Mesothelial cell of epicardium (in vitro differentiated cells): ENCODE results near the gene THBS4. TPM values are rescaled to one million over a fixed set of nuclear protein-coding genes. Genes with fewer than 3 reads are reported as not detected.

Experiments used
- DNase-seq, 2 experiments: peaks; one replicate each; pipeline ENCODE4 v3.0.0; 2021; ENCODE audit warnings: low spot score in 2 of 2; ENCODE audit not compliant: unreplicated experiment in 2 of 2
- H3K27ac Mint-ChIP-seq: 2 replicates; pipeline ENCODE4 v1.8.0; 2021; ENCODE audit warnings: mixed read lengths
- H3K27me3 Mint-ChIP-seq: 2 replicates; pipeline ENCODE4 v1.8.0; 2021; ENCODE audit warnings: low read depth, mixed read lengths
- H3K36me3 Mint-ChIP-seq: 2 replicates; pipeline ENCODE4 v1.8.0; 2021; ENCODE audit warnings: mixed read lengths
- H3K4me1 Mint-ChIP-seq: 2 replicates; pipeline ENCODE4 v1.8.0; 2021; ENCODE audit warnings: mixed read lengths
- H3K4me3 Mint-ChIP-seq: 2 replicates; pipeline ENCODE4 v1.8.0; 2021; ENCODE audit warnings: mild to moderate bottlenecking, moderate library complexity, mixed read lengths
- H3K9me3 Mint-ChIP-seq: 2 replicates; pipeline ENCODE4 v1.8.0; 2021; ENCODE audit warnings: mixed read lengths
- total RNA-seq: library from RNA; stranded (reverse); gene quantifications from 3 replicates; pipeline ENCODE4 v1.2.1, GENCODE V29; 2021
- TF ChIP-seq, protein P1 (sequence below): fragments of 200-600 bp; sonication (generic); IDR thresholded peaks from one replicate; pipeline ENCODE4 v1.5.0; 2021; ENCODE audit warnings: antibody characterized with exemption; ENCODE audit not compliant: unreplicated experiment

THBS4 gene
- total RNA-seq, 1 donor from 2014 or later: 17.3 TPM

DNA sequence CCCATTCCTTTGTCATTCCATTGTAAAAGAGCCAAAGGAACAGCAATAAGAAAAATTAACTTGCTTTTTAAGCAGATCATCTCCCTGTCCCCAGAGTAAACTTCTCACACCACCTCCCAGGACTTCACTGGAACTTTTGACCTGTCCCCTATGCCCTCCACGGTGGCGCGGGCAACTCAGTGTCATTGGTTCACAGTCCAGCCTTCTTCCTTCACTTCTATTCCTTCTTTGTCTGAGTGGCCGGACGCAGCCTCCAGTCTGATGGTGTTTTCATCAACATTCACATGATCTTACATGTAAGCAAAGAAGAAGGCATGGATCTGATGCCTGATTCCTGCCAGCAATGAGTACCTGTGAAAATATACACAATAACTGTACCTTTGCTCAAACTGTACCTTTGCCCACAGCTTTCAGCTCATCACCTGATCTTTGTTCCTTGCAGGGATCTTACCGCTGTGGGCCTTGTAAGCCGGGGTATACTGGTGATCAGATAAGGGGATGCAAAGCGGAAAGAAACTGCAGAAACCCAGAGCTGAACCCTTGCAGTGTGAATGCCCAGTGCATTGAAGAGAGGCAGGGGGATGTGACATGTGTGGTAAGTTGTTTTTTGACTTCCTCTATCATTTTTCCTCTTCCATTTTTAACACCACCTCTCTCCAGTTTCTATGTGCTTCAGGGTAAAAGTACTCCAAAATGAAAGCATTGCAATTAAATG is 32.5 kb downstream of the THBS4 start:
- no peak overlapping the region for H3K4me3 Mint-ChIP-seq
- H3K27ac Mint-ChIP-seq: no peak overlapping the region
- TF ChIP-seq, protein P1, sequence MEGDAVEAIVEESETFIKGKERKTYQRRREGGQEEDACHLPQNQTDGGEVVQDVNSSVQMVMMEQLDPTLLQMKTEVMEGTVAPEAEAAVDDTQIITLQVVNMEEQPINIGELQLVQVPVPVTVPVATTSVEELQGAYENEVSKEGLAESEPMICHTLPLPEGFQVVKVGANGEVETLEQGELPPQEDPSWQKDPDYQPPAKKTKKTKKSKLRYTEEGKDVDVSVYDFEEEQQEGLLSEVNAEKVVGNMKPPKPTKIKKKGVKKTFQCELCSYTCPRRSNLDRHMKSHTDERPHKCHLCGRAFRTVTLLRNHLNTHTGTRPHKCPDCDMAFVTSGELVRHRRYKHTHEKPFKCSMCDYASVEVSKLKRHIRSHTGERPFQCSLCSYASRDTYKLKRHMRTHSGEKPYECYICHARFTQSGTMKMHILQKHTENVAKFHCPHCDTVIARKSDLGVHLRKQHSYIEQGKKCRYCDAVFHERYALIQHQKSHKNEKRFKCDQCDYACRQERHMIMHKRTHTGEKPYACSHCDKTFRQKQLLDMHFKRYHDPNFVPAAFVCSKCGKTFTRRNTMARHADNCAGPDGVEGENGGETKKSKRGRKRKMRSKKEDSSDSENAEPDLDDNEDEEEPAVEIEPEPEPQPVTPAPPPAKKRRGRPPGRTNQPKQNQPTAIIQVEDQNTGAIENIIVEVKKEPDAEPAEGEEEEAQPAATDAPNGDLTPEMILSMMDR: no peak
- peaks cover 51% of the 10 kb centered on the region for H3K4me1 Mint-ChIP-seq
- H3K9me3 Mint-ChIP-seq: no peaks in the 10 kb centered on the region
- no peaks in the 10 kb centered on the region for H3K27me3 Mint-ChIP-seq
- DNase-seq: no peak
- no peaks in the 10 kb centered on the region for H3K36me3 Mint-ChIP-seq

DNA sequence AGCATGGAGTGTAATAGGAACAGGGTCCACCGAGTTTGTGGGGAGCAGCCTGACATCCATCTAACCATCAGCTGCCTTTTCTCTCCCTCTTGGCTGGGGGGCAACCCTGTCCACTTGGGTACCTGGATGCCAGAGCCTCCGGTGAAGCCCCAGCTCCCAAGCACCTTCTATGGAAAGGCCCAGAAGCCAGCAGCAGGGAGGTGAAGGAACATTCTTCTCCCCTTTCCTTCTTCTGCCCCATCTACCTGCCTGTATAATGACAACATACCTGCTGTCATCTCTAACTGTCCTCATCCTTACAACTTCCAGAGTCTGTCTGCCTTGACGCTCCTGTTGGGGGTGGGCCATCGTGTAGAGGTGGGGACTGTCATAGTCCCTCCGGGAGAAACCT is 33.1 kb downstream of the THBS4 start:
- Mint-ChIP-seq H3K36me3 (peaks cover 2% of the 10 kb centered on the region), H3K4me3 (no peak overlapping the region), H3K27ac (no peak overlapping the region), H3K9me3 (no peaks in the 10 kb centered on the region), H3K27me3 (no peaks in the 10 kb centered on the region), H3K4me1 (peaks cover 51% of the 10 kb centered on the region)
- DNase-seq: no peak
- TF ChIP-seq, protein P1: no peak

DNA sequence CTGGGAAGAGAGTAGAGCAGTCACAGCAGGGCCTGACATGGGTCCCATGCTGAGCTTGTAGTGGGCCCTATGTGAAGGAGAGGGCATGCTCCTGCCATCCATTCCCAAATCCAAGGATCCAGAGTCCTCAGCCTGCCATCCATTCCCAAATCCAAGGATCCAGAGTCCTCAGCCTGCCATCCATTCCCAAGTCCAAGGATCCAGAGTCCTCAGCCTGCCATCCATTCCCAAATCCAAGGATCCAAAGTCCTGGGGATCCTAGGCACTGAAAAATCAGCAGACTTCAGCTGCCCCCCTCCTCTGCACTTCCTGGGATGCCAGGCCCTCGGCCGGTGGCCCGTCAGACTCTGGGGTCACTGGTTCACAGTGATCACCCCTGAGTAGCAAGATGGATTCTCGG is 33.6 kb downstream of the THBS4 start:
- H3K27ac Mint-ChIP-seq: no peak overlapping the region
- H3K4me1 Mint-ChIP-seq: peaks cover 46% of the 10 kb centered on the region
- no peak overlapping the region for H3K4me3 Mint-ChIP-seq
- H3K9me3 Mint-ChIP-seq: no peaks in the 10 kb centered on the region
- no peak for DNase-seq
- peaks cover 2% of the 10 kb centered on the region for H3K36me3 Mint-ChIP-seq
- TF ChIP-seq, protein P1: no peak
- H3K27me3 Mint-ChIP-seq: no peaks in the 10 kb centered on the region

DNA sequence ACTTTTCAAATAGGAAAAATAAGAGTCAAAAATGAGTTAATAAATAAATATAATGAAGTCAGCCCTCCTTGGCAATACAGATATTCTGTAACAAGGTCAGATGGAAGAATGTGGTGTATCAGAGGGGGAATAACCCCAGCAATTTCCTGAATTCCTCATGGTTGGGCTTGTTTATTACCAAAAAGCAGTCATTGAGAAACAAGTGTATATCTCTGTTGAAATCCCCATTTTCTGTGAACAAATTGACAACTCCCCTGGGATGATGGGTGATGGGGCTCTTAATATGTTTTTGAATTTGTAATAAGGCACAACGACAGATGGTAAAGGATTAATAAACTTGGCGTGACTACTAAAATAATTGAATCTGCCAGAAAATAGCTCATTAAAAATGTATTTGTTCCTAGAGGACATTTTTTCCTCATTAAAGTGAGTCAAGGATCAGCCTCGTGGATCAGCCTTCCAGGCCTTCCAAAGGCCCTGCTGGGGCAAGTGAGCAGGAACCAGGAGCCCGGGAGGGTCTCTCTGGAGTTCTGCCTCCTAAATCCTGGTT is 34.2 kb downstream of the THBS4 start:
- Mint-ChIP-seq H3K27ac (peak overlapping the region; percentile 71), H3K4me1 (peaks cover 43% of the 10 kb centered on the region), H3K9me3 (no peaks in the 10 kb centered on the region), H3K27me3 (no peaks in the 10 kb centered on the region), H3K36me3 (peaks cover 2% of the 10 kb centered on the region), H3K4me3 (no peak overlapping the region)
- no peak for DNase-seq
- TF ChIP-seq, protein P1: no peak

DNA sequence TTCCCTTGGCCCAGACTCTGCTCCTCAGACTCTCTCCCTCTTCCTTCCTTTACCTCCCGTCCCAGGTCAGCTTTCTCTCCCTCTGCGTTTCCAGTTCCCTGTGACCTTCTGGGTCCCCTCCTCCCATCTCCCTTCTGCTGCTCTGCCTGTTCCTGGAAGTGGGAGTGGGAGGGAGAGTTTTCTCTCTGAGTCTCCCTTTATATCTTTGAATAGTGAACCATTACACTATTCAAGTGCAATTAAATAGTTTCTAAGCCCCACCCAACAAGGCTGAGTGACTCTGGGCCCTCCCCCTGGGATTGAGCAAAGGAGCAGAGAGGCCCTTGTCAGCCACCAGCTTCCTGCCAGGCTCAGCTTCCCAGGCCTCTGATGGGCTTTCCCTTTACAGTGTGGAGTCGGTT is 34.8 kb downstream of the THBS4 start:
- H3K27me3 Mint-ChIP-seq: no peaks in the 10 kb centered on the region
- H3K27ac Mint-ChIP-seq: peak overlapping the region; percentile 71
- H3K36me3 Mint-ChIP-seq: peaks cover 2% of the 10 kb centered on the region
- H3K4me1 Mint-ChIP-seq: peaks cover 37% of the 10 kb centered on the region
- TF ChIP-seq, protein P1: no peak
- no peaks in the 10 kb centered on the region for H3K9me3 Mint-ChIP-seq
- DNase-seq: no peak
- no peak overlapping the region for H3K4me3 Mint-ChIP-seq
